GM11168 (cell line): ENCODE data around the gene RAMACL.

Source experiments
- in situ Hi-C: fragments of 300-500 bp; cut with MboI; formaldehyde crosslinking; loops from one replicate; pipeline ENCODE4 v1.12.0; 2022; ENCODE audit warnings: low sequenced_read_pairs; ENCODE audit not compliant: unreplicated experiment

Gene RAMACL

DNA sequence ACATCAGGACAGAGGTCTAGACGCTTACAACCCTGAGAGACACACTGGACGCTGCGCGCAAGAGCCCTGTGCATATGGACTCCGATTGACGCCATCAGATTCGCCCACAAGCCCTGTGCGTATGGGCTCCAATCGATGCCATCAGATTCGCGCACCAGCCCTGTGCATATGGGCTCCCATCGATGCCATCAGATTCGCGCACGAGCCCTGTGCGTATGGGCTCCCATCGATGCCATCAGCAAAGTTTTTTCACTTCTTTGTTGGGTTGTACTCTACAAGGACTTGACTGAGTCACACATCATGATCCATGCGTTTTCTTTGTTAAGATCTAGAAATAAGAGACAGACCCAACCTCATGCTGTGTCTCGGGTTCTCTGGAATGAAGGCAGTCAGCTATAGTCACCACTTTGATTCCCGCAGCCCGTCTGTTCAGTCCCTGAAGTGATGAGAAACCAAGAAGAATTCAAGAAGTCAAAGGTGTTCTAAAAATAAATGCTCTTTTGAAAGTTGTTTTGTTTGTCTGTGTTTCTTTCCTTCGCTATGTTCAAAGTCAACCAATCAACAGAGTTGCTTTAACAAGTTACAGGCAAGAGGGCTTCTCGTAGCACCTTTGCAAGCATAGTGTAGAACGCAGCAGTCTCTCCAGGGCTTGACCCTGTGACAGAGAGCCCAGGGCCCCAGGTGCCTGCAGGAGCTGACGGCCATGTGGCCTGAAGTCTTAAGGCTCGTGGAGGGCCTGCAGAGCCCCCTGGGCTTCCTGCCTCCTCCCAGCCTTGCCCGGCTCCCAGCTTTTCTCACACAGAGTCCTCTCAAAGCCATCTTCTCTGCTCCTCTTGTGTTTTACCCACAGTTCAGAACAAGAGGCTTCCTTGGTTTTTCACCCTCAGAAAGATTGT lies 32.6 kb upstream of the RAMACL start:
- in situ Hi-C loops: no loop called here

GRCh38 chr6:166618251-166618650 lies 31.8 kb upstream of the RAMACL start:
- in situ Hi-C loops: no loop called here

DNA sequence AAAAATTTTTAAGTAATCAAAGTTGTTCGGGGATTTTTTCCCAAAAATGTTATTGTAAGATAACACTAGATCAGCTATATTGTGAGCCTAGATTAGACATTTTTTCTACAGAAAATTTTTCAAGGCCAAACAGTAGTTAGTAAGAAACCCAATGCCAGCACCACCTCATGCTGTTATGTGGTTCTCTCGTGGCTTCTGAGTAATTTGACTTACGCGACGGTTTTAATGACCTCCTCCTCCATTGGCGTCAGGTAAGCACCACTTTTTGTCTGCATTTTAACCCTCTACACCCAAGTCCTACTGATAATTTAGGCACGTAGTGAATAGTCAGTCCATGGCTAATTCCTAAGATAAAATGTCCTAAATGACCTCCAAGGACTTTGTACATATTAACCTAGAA lies 30.9 kb upstream of the RAMACL start:
- in situ Hi-C loops: no loop called here

- in situ Hi-C loops: no loop called here
Observed at GRCh38 chr6:166616261-166617238, 30.1 kb upstream of the RAMACL start.

- in situ Hi-C loops: no loop called here
Observed at GRCh38 chr6:166615059-166615770, 28.7 kb upstream of the RAMACL start.

GRCh38 chr6:166614589-166614988 lies 28.1 kb upstream of the RAMACL start:
- in situ Hi-C loops: no loop called here

GRCh38 chr6:166614171-166614583 lies 27.7 kb upstream of the RAMACL start:
- in situ Hi-C loops: no loop called here

DNA sequence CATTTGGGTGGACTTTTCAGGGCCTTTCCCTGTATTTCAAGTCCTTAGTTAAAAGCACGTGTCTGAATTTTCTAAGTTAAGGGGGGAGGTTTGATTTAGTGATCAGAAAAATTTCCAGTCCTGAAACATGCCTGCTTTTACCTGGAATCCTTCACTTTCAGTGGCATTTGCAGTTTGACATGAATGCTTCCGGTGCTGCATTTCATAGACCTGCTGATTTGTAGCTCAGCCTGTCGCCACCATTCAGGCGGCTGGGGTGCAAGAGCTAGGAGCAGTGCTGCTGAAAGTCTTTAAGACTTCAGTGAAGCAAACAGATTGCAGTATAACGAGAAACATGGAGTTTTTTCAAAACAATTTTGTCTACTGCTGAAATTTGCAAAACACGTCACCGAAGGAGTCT lies 26.5 kb upstream of the RAMACL start:
- in situ Hi-C loops: no loop called here

- in situ Hi-C loops: no loop called here
Observed at GRCh38 chr6:166612471-166612881, 26.0 kb upstream of the RAMACL start.

- in situ Hi-C loops: no loop called here
Observed at GRCh38 chr6:166611631-166612030, 25.2 kb upstream of the RAMACL start.

- in situ Hi-C loops: no loop called here
Observed at GRCh38 chr6:166610069-166610468, 23.6 kb upstream of the RAMACL start.

GRCh38 chr6:166608774-166609173 lies 22.3 kb upstream of the RAMACL start:
- in situ Hi-C loops: no loop called here

GRCh38 chr6:166605752-166606151 lies 19.3 kb upstream of the RAMACL start:
- in situ Hi-C loops: no loop called here

DNA sequence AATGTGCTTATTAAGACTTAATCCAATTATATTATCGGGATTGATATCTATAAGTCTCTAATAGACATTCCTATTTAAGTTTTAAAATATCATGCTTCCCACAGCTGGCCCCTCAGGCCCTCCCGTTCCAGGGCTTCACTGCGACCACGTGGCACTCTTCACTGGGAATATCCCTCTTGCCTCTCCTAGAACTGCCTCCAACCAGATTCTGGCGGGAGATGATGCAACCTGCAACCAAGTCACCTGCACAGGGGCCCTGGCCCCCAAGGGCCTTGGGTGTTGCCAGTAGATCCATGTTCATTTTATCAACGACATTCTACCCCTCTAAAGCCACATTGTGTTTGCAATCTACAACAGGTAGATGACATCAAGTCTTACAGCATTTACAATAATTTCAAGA lies 18.4 kb upstream of the RAMACL start:
- in situ Hi-C loops: no loop called here

GRCh38 chr6:166604328-166604727 lies 17.9 kb upstream of the RAMACL start:
- in situ Hi-C loops: no loop called here

DNA sequence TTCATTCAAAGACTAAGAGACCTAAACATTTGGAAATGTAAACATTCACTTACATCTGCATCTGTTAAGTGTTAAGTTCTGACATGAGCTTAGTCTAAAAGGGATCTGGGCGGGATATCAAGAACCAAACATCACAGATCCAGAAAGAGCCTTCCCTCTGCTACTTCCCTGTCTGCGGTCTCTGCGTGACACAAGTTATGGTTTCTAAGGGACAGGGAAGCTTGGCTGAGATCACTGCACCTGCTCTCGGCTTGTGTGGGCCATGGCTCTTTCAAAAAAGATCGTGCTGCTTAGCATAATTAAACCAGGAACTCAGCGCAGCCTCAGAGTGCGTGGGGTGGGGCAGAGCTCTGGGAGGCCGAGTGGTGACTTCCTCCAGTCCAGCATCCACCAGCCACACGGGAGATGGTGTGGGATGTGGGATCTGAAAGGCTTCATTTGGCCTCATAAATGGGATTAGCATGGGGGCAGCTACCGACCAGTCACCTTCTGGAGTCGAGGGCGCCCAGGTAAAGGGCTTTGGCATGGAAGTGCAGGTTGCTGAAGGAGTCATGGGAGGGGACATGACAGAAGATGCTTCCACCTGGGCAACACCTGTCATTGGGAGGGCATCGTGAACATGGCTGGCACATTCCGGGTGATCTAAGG lies 16.7 kb upstream of the RAMACL start:
- in situ Hi-C loops: no loop called here

- in situ Hi-C loops: no loop called here
Observed at GRCh38 chr6:166601956-166602355, 15.5 kb upstream of the RAMACL start.

GRCh38 chr6:166600931-166601330 lies 14.5 kb upstream of the RAMACL start:
- in situ Hi-C loops: no loop called here

GRCh38 chr6:166599205-166599604 lies 12.7 kb upstream of the RAMACL start:
- in situ Hi-C loops: no loop called here
